ENCODE results near the gene CLSTN1. TPM values are rescaled to one million over a fixed set of nuclear protein-coding genes. Genes with fewer than 3 reads are reported as not detected.

Gene CLSTN1
- total RNA-seq, 1 donor = 42.9 TPM

- no peaks in the 10 kb centered on the region for H3K27me3 ChIP-seq (ENCODE audit: insufficient read depth, low read length)
- no peaks in the 10 kb centered on the region for H3K4me1 ChIP-seq (ENCODE audit: insufficient read depth, low read length)
- no peaks in the 10 kb centered on the region for H3K9me3 ChIP-seq (ENCODE audit: low read depth, low read length)
- H3K4me3 ChIP-seq (ENCODE audit: low read length) = no peak overlapping the region
These were observed 19.8 kb upstream of the CLSTN1 start for GRCh38 chr1:9843576-9843945.

DNA sequence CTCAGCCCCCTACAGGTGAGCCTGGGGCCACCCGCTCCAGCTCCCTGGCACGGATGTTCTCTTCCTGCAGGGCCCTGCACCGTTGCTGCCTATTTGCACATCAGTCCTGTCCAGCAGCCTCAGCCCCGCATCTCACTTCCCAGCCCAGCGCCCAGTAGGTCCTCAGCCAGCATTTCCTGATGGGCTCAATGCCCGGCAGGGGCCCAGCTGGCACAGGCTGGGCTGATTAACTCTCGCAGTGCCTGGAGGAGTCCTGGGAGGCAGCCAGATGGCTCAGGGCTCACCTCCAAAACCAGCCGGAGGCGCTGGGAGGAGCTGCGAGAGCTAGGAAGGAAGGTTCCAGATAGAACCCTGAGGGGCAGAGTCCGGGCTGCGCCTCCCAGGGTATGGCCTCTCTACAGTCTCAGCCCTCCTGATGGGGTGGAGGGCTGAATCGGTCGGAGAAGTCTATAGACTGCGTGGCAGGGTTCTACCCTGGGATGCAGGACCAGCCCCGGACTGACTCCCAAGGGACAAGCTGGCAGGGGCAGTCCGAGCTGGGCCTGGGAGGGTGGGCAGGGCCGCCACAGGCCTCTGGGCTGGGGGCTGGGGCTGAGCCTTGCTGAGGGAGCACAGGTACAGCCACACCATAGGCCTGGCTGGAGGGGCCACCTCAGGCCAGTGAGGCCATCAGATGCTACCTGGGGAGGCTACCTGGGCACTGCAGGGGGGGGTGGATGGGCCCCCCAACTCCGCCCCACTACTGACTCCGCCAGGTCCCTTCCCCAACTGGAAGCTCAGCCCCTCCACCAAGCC lies 19.2 kb upstream of the CLSTN1 start:
- Histone ChIP-seq H3K4me1 (ENCODE audit: insufficient read depth, low read length) (no peaks in the 10 kb centered on the region), H3K9me3 (ENCODE audit: low read depth, low read length) (no peaks in the 10 kb centered on the region), H3K4me3 (ENCODE audit: low read length) (no peak overlapping the region), H3K27me3 (ENCODE audit: insufficient read depth, low read length) (no peaks in the 10 kb centered on the region)

DNA sequence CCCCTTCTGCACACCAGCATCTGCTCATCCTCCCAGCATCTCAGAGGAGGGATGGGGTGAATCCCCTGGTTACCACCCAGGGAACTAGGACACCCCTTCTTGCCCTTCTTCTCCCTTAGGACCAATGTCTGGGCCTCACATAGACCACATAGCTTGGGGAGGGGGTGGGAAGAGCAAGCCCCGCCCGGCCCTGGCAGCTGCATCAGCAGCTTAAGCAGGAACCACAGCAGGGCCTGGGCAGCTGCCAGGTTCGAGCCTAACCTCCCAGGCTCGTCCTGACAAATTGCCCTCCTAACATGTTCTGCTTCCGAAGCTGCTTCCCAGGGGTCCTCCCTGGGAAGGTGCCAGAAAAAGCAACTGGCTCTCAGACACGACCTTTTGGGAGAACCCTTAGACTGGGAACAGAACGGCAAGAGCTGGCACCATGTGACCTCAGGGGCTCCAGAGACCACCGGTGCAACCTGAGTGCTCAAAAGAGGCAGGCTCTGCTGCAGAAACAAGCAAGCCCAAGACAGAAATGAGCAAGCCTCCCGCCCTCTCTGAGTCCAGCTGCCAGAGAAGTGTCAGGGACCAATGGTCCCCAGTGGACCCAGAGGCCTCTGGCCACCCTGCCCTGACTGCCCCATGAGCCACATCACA lies 18.4 kb upstream of the CLSTN1 start:
- no peaks in the 10 kb centered on the region for H3K4me1 ChIP-seq (ENCODE audit: insufficient read depth, low read length)
- H3K4me3 ChIP-seq (ENCODE audit: low read length) = no peak overlapping the region
- H3K27me3 ChIP-seq (ENCODE audit: insufficient read depth, low read length) = no peaks in the 10 kb centered on the region
- H3K9me3 ChIP-seq (ENCODE audit: low read depth, low read length) = no peaks in the 10 kb centered on the region

- H3K27me3 ChIP-seq (ENCODE audit: insufficient read depth, low read length) = no peaks in the 10 kb centered on the region
- no peaks in the 10 kb centered on the region for H3K9me3 ChIP-seq (ENCODE audit: low read depth, low read length)
- H3K4me1 ChIP-seq (ENCODE audit: insufficient read depth, low read length) = no peaks in the 10 kb centered on the region
- H3K4me3 ChIP-seq (ENCODE audit: low read length) = no peak overlapping the region
These were observed 17.7 kb upstream of the CLSTN1 start for GRCh38 chr1:9841460-9841859.

- no peak overlapping the region for H3K4me3 ChIP-seq (ENCODE audit: low read length)
- H3K27me3 ChIP-seq (ENCODE audit: insufficient read depth, low read length) = no peaks in the 10 kb centered on the region
- H3K4me1 ChIP-seq (ENCODE audit: insufficient read depth, low read length) = no peaks in the 10 kb centered on the region
- no peaks in the 10 kb centered on the region for H3K9me3 ChIP-seq (ENCODE audit: low read depth, low read length)
These were observed 16.4 kb upstream of the CLSTN1 start for GRCh38 chr1:9840176-9840575.

- Histone ChIP-seq H3K27me3 (ENCODE audit: insufficient read depth, low read length) (no peaks in the 10 kb centered on the region), H3K9me3 (ENCODE audit: low read depth, low read length) (no peaks in the 10 kb centered on the region), H3K4me3 (ENCODE audit: low read length) (no peak overlapping the region), H3K4me1 (ENCODE audit: insufficient read depth, low read length) (no peaks in the 10 kb centered on the region)
These were observed 15.2 kb upstream of the CLSTN1 start for GRCh38 chr1:9838946-9839345.

DNA sequence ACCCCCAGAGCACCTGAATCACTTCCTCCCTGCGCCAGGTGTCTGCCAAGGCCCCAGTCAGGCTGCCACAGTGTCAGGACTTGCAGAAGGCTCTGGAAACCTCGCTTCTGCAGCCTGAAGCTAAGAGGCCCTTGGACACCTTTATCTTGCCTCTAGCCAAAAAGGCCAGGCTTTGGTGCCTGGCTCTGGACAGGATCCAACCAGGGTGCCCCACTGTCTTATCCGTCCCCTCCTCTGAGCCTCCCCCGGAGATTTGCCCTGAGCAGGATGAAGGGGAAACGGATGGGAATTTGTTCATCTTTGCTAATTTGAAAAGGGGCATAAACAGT lies 12.8 kb upstream of the CLSTN1 start:
- Histone ChIP-seq H3K4me1 (ENCODE audit: insufficient read depth, low read length) (no peaks in the 10 kb centered on the region), H3K27me3 (ENCODE audit: insufficient read depth, low read length) (no peaks in the 10 kb centered on the region), H3K4me3 (ENCODE audit: low read length) (no peak overlapping the region), H3K9me3 (ENCODE audit: low read depth, low read length) (no peaks in the 10 kb centered on the region)

DNA sequence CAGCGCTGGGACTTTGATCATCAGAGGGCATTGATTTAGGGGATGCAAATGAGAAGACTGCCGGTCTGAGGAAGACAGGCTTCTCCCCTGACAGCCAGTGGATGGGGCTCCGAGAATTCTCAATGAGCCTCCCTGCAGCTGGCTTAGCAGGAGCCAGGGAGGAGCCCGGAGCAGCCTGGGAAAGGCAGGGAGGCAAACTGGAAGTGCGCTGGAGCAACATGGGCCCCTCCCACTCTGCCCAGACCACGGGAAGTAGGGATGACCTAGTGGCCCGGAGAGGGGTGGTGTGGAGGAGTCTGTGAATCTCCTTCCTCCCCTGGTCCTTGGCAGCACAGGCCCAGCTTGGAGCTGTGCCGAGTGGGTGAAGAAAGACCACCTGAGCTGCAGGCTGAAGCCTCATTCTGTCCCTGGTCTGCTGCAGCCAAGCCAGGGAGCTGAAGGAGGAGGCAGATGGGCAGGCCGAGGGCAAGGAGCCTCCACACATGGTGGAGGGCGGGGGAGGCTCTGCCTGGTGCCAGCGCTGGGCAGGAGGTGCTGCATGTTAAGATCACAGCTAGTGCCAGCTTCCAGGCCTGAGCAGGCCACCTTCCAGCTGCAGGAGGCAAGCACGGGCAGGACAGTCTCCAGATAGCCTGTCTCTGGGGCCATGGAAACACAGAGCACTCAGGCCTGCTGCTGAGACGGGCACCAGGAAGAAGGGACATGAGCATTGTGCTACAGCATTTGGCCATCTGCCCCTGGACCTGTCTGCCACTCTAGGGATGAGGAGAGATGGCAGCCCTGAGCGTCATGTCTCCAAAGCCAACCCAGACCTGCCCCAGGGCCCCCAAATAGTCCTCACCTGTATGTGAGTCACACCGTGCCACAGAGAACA lies 12.2 kb upstream of the CLSTN1 start:
- no peaks in the 10 kb centered on the region for H3K4me1 ChIP-seq (ENCODE audit: insufficient read depth, low read length)
- no peak overlapping the region for H3K4me3 ChIP-seq (ENCODE audit: low read length)
- H3K9me3 ChIP-seq (ENCODE audit: low read depth, low read length) = no peaks in the 10 kb centered on the region
- H3K27me3 ChIP-seq (ENCODE audit: insufficient read depth, low read length) = no peaks in the 10 kb centered on the region

GRCh38 chr1:9835404-9835757 lies 11.6 kb upstream of the CLSTN1 start:
- H3K4me1 ChIP-seq (ENCODE audit: insufficient read depth, low read length) = no peaks in the 10 kb centered on the region
- H3K4me3 ChIP-seq (ENCODE audit: low read length) = no peak overlapping the region
- H3K9me3 ChIP-seq (ENCODE audit: low read depth, low read length) = no peaks in the 10 kb centered on the region
- no peaks in the 10 kb centered on the region for H3K27me3 ChIP-seq (ENCODE audit: insufficient read depth, low read length)

DNA sequence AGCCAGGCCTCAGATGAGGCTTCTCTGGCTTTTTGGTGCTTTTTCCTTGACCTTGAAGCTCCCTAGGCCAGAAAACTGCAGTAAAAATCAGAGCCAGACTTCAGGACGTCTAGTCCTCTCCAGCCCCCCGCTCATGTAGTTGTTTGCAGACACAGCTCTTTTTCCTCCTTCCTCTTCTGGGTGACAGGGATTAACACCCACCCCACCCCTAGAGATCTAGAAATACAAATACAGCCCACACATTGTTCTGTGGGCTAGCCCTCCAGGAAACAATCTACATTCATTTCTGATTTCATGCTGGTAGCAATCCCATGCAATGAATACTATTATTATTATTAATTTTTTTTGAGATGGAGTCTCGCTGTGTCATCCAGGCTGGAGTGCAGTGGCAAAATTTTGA lies 9.9 kb upstream of the CLSTN1 start:
- Histone ChIP-seq H3K27me3 (ENCODE audit: insufficient read depth, low read length) (no peaks in the 10 kb centered on the region), H3K9me3 (ENCODE audit: low read depth, low read length) (no peaks in the 10 kb centered on the region), H3K4me3 (ENCODE audit: low read length) (no peak overlapping the region), H3K4me1 (ENCODE audit: insufficient read depth, low read length) (no peaks in the 10 kb centered on the region)

GRCh38 chr1:9827558-9828185 lies 3.9 kb upstream of the CLSTN1 start:
- H3K9me3 ChIP-seq (ENCODE audit: low read depth, low read length) = no peaks in the 10 kb centered on the region
- no peaks in the 10 kb centered on the region for H3K27me3 ChIP-seq (ENCODE audit: insufficient read depth, low read length)
- H3K4me1 ChIP-seq (ENCODE audit: insufficient read depth, low read length) = peaks cover 24% of the 10 kb centered on the region
- no peak overlapping the region for H3K4me3 ChIP-seq (ENCODE audit: low read length)

DNA sequence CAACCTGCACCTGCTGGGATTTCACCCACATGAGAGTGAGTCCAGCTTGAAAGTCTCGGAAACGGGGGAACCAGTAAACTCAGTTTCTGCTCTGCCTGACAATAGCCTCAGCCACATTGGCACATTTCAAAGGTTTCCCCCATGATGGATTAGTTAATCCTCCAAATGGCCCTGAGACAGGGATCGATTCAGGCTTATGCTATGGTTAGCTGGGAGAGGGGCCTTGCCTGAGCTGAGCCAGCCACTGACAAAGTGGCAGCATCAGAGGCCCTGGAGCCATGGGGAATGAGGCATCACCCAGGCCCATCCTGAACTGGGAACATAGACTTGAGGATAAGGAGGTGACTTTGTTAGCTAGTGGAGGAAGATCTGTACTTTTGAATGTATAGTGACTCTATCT lies 2.9 kb upstream of the CLSTN1 start:
- Histone ChIP-seq H3K27me3 (ENCODE audit: insufficient read depth, low read length) (no peaks in the 10 kb centered on the region), H3K9me3 (ENCODE audit: low read depth, low read length) (no peaks in the 10 kb centered on the region), H3K4me1 (ENCODE audit: insufficient read depth, low read length) (peaks cover 34% of the 10 kb centered on the region), H3K4me3 (ENCODE audit: low read length) (no peak overlapping the region)

DNA sequence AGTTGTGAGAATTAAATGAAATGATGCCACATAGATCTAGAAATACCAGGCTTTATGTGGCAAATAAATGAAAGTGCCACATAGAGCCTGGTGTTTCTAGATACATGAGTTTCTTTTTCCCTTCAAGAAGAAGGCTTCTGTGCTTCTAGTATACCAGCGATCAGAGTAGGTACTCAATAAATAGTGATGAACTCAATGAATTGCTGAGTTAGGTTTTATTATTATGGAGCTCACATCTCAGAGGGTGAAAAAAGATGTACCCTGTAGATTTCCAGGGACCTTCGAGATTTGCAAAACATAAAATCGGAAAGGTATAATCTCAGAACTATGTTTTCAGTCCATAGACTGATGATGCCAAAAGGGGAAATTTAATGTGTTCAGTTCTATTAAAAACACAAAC lies 2.3 kb upstream of the CLSTN1 start:
- Histone ChIP-seq H3K9me3 (ENCODE audit: low read depth, low read length) (no peaks in the 10 kb centered on the region), H3K27me3 (ENCODE audit: insufficient read depth, low read length) (no peaks in the 10 kb centered on the region), H3K4me1 (ENCODE audit: insufficient read depth, low read length) (peaks cover 40% of the 10 kb centered on the region), H3K4me3 (ENCODE audit: low read length) (no peak overlapping the region)

- Histone ChIP-seq H3K4me3 (ENCODE audit: low read length) (no peak overlapping the region), H3K4me1 (ENCODE audit: insufficient read depth, low read length) (peaks cover 43% of the 10 kb centered on the region), H3K27me3 (ENCODE audit: insufficient read depth, low read length) (no peaks in the 10 kb centered on the region), H3K9me3 (ENCODE audit: low read depth, low read length) (no peaks in the 10 kb centered on the region)
These were observed 1.6 kb upstream of the CLSTN1 start for GRCh38 chr1:9825093-9826074.

All from mononuclear cell (primary cell).